Activated naive CD4-positive, alpha-beta T cell treated with anti-CD3 and anti-CD28 coated beads, Interleukin-2, amount 50 U/mL, for 16 hours (primary cell): ENCODE measurements around the gene MAN1C1.
A peak's percentile ranks its signal among the peaks of the same experiment; 100 is the strongest.

ENCODE experiments used
- DNase-seq: peaks from one replicate; pipeline ENCODE4 v3.0.0-alpha.2; 2020

MAN1C1 gene

DNA sequence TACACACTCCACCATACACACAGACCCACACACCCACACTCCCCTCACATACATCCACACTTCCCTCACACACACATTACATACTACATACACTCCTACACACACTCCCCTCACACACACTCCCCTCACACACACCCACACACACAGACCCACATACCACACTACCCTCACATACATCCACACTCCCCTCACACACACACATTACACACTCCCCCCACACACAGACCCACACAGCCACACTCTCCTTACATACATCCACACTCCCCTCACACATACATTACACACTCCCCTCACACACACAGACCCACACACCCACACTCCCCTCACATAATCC, 150.8 kb downstream of the MAN1C1 start:
- no peak for DNase-seq

DNA sequence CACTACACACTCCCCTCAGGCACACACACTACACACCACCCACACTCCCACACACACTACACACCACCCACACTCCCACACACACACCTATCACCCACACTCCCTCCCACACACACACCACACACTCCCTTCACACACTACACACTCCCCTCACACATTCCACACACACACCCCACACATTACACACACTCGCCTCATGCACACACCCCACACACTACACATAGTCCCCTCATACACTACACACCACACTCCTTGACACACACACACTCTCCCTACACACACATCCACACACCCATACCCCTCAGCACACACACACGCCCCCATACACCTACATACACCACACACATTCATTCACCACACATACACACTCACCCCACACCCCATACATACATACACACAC, 152.4 kb downstream of the MAN1C1 start:
- DNase-seq: no peak

DNA sequence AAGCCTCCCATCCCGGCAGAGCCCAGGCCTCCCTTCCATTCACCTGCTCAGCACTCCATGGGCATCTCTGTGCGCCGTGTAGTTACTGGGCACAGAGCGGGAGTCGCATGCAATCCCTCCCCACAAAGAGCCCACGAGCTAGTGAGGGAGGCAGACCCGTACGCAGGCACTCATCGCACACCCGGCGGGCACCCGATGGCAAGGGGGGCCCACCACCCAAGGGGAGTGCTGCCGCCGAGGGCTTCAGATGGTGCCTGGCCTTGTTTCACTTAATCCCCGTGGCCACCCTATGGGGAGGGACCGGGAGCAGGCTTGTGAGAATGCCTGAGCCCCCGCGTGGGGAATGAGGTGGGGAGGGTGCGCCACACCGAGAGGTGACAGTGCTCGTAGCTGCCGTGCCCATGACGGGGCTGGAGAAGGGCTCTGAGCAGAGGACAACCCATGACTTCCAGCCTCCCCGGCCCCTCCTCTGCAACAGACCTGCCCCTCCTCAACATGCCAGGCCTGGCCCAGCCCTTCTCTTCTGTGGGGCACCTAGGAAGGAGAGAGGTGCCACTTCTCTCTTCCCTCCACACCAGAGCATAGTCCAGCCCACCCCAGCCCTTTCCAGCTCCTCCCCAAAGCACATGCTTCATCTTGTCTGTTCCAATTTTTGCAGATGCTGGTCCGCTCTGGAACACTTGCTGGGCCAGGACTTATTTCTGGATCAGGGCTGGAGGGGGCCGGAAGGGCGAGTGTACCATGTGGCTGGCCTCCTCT, 153.2 kb downstream of the MAN1C1 start:
- DNase-seq: no peak

DNA sequence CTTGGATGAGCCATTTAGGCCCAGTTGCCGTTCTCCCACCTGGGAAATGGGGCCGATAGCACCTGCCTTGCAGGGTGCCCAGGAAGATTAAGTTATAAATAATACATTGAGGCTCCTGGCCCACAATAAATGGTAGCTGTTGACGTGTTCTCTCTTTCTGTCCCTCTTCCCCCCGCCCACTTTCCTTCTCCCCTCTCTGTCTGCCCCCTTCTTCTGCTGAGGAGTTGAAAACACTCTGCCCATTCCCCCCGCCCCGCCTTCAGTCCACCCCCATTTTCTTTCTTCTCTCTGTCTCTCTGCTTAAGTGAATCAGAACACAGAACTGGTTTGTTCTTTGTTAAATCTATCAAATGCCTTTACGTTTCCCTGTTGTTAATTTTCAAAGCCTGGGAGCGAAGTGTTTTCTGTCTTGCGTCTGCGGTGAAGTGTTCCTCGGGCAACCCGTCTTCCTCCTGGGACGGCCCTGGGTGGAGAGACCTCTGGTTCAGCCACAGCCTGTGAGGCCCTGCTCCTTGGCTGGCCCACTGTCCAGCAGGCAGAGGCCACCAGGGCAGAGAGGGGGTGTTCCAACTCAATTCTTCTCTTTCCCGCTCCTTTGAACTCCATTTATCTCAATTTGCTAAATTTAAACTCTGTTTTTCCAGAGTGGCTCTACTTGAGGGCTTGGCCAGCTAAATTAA, 154.1 kb downstream of the MAN1C1 start:
- peak; percentile 29 for DNase-seq

DNA sequence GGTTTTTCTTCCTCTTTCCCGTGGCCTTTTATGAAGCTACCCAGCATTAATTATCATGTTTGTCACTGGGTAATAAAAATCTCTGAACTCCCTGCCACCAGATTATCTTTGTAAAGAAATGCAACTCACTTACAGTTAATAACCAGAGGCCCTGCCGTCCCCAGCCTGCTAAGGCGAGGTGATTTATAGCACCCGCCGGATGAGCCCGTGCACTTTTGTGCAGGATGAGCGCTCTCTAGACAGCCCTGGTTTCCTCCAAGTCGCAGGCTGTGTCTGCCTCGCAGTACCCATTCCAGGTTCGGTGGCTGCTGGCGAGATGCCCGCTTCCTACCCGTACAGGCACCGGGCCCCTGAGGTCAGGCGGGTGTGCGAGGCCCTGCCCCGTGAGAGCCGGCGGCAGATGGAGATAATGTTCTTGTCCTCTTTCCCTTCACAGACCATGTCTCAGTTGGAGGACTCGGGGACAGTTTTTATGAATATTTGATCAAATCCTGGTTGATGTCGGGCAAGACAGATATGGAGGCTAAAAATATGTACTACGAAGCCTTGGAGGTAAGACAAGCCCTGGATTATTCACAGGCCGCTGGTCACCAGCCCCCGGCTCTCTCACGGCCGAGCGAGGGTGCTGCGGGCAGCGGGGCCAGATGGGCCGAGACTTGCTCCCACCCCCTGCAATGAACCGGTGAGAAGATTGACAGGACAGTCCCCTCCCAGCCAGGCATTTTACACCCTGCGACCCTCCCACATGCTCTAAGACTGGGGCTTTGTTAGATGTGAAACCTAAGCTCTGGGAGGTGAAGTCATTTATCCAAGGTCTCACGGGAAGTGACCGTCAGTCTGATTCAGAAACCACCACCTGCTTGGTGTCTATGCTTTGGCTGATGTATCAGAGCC, 154.9 kb downstream of the MAN1C1 start:
- DNase-seq: peak; percentile 46

DNA sequence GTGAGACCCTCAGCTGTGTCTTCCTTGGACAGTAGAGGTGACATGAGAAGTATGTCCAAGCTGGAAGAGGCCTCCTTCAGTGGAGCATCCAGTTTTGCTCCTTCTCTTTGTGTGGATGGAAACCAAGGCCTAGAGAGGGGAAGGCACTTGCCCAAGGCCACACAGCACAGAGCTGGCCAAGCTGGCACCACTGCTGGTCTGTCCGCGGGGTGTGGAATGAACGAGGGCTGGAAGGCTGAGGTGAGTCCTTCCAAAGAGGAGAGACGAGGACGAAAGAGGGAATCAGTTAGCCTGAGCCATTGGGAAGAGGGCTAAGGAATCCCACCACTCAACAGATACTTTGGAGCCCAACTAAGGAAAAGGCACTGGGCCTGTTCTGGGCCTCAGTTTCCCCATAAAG, 155.6 kb downstream of the MAN1C1 start:
- no peak for DNase-seq

DNA sequence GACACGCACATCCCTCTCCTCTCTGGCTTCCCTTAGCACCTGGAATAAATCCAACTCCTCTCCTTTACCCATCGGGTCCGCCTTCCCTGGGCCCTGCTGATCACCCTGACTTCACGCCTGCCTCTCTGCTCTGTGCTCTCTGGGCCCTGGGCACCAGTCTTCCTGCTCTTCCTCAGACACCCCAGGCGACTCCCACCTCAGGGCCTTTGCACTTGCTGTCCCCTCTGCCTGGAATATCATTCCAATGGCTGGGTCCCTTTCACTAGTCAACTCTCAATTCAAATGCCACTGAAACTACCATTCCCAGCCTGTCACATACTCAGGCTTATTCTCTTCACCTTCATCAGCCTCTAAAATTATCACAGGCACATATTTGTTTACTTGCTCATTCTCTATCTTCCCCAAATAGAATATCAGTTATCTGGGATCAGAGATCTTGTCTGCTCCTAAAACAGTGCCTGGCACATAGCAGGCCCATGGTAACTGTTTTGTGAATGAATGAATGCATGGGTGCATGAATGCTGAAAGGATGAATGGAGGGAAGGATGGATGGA, 156.2 kb downstream of the MAN1C1 start:
- DNase-seq: no peak

DNA sequence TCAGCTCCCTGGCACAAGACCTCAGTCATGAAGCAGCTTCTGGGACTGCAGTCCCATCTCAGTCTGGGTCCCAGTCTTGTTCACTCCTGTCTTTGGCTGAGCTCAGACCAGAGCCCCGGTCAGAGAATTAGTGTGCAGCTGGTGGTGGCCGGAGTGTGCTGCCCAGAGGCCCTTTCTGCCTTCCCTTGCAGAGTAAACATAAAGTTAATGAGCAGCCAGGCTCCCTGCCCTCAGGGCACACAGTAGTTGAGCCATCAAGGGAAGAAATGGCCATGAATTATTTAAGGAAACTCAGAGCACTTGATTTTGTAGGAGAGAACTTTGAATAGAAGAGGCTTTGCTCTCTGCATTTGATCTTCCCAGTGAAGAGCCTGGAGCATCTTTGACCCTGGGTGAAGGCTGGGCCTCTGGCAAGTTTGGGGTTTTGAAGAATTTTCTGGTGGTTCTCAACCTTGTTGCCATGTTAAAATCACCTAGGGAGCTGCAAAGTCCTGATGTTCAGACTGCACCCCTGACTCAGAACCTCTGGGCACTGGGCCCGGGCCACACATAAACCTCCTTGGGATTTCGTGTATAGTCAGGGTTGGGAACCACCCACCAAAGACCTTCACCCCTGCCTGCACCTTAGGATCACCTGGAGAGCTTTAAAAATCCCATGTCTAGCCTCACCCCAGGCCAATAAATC, 157.0 kb downstream of the MAN1C1 start:
- no peak for DNase-seq

DNA sequence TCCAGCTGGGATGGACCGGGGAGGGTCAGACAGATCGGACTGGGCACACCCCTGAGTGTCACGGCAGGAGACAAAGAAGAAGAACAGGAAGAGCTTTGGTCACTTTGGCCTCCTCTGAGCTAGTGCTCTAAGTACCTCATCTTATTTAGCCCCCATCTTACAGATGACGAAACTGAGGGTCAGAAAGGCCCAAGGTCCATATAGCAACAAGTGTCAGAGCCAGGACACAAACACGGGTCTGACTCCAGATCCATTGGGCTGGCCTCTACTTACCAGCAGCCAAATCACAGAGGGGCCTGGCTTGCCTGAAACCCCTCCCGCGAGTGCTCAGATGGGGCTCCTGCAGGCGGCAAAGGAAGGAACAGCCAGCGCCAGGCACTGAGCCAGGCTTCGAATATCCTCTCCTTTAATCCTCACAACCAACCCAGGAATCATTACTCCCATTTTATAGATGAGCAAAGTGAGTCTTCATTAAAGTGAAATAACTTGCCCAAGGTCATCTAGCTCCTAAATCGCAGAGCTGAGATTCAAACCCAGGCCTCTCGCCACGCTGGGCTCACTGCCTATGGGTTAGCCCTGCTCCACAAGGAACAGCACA, 157.7 kb downstream of the MAN1C1 start:
- no peak for DNase-seq

DNA sequence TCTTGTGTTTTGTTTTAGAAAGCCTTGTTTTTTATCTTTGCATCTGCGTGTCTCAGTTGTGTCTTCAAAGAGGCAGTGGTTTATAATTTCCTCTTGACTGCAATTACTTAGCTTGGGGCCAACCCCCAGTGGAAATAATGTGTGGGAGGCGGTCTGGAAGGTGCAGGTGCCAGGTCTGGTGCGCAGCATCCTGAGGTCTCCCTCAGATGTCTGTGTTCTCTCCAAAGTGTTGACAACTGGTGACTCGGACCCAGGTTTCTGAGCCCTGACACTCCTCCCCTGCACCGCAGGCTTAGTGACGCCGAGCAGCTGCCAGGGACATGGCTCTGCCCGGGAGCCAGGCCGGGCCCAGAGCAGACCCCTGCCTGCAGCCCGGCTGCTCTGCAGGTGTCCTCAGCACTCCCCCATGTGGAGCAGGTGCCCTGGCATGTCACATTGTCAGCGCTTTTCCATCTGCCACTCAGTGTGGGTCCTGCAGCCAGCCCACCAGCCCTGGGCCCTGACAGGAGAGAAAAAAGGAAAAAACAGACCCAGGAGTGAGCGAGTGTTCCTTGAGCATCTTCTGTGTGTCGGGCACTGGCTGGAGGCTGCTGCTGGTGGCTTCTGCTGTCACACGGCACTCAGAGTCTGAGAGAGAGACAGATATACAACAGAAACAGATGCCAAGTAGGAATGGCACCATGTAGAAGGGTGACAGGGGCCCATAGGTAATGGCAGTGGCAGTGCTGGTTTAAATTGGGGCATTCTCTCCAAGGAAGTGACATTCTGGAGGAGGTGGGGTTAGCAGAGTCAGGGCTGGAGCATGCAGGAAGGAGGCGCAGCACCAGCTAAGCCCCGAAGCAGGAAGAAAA, 158.6 kb downstream of the MAN1C1 start:
- DNase-seq: peak; percentile 88

DNA sequence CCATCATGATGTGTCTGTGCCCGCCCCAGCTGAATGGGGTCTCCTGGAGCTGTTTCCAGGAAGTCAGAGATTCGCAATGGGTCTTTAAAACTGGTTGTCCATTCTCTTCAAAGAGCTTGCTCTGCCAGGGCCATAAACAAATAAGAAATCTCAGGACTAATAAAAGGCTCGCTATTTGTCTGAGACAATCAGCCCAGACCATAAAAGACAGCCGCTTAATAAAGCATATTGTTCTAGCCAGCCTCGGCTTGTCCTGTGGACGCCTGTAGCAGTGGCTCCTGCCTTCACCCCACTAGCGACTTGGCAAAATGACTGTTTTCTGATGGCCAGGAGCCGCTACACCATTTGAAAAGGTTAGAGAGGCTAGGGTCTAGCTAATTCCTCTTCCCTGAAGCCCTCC, 162.8 kb downstream of the MAN1C1 start:
- DNase-seq: no peak

DNA sequence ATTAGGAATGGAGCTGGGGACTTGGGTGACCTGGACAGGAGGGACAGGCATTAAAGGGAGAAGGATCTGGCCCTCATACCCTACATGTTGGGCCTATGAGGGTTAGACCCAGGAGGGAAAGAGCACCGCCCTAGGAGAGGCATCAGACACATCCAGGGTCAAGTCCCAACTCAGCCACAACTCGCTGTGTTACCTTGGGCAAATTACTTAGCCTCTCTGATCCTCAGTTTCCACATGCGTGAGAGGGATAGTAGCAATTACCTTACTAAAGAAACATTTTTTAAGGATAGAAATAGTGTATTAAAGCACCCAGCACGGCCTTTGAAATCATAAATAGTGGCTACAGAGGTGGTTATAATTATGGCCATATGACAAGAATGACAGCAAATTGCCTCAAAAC, 163.3 kb downstream of the MAN1C1 start:
- no peak for DNase-seq

DNA sequence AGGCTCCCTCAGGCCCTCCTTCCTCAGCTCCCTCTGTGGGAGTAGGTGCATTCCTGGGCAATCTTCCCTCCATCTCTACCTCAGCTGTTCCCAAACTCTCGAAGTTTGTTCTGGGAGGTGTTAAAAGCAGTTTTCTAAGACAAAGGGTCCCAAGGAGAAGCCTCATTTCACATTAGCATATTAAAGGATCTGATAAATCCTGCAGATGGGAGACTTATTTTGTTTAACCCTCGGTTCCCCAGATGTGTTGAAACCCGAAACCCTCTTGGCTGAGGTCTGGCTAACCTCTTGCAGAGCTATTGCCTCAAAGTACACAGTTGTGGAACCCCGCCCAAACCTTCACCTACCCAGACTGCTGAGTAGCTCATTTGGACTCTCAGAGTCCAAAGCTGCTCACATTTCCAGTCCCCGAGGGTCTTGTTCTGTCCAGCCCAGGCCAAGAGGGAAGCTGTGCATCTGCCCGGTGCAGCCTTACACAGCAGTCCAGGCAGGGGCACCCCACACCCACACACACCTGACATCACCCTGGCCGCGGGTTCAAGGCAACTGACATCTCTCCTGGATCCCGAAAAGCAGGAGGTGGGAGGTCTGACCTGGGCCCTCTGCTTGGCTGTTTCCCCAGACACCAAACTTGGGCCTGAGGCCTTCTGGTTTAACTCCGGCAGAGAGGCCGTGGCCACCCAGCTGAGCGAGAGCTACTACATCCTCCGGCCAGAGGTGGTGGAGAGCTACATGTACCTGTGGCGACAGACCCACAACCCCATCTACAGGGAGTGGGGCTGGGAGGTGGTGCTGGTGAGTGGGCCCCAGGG, 163.9 kb downstream of the MAN1C1 start:
- DNase-seq: no peak

DNA sequence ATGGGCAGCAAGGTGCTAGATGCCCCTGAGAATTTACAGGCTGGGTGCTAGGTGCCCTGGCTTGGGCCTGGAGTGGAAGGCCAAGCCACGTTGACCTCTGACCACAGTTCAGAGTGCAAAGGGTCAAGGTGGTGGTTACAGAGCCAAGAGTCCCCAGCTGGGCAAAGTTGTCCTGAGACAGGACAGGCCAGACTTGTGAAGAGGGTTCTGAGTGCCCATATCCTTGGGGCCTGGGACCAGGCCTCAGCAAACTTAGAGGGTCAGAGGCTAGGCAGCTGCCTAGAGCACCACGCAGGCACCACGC, 164.5 kb downstream of the MAN1C1 start:
- DNase-seq: no peak

DNA sequence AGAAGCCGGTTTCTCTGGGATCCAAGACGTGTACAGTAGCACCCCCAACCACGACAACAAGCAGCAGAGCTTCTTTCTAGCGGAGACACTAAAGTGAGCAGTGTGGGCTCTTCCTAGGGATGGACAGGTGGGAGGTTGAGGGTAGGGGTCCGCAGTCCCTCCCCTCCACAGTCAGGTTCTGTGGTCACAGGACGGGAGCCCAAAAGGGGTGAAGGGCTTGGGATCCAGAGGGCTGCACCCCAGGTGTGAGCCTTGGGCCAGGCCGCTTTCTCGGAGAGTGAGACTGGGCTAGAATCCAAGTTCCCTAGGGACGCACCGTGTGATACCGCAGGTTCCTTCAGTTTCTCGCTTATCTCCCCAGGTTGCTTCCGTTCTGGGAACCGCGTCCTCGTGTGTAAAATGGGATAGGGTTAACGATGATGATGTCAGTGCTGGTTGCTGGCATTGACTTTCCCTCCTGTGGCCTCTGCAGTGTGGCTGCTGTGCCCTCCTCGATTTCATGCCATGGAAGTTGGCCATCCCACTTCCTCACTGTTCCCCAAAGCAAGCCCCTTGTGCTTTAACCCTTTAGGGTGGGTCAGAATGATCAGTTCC, 166.1 kb downstream of the MAN1C1 start:
- no peak for DNase-seq

DNA sequence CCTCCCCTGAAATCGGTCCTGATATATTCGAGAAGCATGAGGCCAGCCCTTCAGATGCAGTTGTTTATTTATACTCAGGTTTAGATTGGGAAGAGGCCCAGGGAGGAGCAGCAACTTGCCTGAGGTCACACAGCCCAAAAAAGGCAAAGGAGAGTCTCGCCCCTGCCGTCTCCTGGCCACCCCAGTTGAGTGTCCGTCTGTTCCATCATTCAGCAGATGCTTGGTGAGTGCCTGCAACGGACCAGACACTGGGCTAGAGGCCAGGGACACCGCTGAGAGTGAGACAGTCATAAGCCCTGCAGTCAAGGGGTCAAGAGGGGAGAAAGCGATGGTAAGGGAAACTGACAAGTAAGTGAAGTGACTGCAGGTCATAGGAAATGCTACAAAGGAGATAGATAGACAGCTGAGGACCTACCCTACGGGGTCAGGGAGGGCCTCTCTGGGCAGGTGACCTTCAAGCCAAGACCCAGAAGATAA, 168.0 kb downstream of the MAN1C1 start:
- no peak for DNase-seq

DNA sequence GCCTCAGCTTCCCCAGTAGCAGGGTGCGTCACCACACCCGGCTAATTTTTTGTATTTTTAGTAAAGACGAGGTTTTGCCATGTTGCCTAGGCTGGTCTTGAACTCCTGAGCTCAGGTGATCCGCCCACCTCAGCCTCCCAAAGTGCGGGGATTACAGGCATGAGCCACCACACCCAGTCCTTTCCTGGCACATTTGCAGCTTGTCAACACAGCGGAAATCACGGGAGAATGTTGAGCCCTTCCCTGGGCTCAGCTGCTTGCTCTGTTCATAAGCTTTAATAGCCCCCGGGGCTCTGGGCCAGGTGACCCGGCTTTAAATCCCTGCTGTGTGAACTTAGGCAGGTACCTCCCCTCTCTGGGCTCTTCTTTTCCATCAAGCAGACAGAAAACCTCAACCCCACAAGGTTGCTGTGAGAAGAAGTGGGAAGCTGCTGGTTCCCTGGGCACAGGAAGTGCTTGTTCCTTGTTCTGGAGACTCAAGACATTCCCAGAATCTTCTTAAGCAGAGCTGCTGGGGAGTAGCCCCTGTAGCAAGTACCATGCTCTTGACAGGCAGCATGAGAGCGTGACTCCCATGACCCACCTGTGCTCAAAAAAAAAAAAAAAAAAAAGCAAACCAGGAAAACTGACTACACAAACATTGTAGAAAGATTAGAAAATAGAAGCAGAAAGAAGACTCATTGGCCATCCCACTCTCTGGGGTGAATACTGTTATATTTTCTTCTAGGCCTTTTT, 168.9 kb downstream of the MAN1C1 start:
- DNase-seq: no peak

DNA sequence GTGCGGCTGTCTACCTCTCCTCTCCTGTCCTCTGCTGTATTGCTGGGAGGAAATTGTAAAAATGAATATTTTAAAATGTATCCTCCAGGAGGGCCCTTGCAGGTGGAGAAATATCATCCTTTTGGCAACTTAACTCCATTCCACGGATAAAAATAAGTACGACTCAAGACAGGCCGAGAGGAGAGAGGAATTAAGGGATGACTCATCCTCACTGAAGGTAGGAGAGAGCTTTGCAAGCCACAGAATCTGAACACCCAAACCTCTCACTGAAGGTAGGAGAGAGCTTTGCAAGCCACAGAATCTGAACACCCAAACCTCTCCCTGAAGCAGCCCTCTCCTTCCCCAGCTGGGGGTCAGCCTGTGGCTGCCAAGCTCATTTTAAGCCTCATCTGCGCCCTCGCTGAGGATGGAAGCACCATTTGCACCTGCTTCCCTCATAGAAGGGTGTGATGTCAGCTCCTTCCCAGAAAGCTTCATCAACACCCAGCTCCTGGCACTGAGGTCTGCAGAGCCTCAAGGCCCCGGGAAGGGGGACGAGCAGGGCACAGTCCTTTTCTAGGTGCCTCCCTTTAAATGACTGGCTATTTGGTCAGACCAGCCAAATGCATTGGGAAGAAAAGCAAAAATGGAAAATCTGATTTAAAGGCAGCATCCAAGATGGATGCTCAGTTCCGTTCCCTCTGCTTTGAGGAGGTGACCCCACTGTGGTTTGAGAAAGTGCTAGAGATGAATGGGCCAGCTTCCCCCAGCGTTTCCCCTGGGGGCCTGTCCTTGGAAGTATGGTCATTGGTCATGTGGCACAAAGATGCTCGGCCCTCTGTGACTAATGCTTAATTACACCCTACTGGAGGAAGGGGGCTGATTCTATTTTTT, 170.5 kb downstream of the MAN1C1 start:
- DNase-seq: no peak
